GM12891 (cell line): ENCODE results near the gene PTPRN2.
"Not testable (repeated sequence)": the region's sequence is repeated elsewhere in the genome, so short reads cannot be mapped to it uniquely, and the experiment has no call there.

ENCODE experiments used
- DNase-seq: peaks from one replicate; pipeline ENCODE4 v3.0.0; 2011; ENCODE audit warnings: low spot score; ENCODE audit not compliant: insufficient read length
- FAIRE-seq: peaks from 2 replicates; lab custom pipeline; 2011; peaks lifted over from hg19 to GRCh38; lab: Jason Lieb, UNC
- PAX5 ChIP-seq: IDR thresholded peaks from 2 replicates; pipeline ENCODE4 v1.6.1; 2011; ENCODE audit warnings: low read length, moderate library complexity, mild to moderate bottlenecking; ENCODE audit not compliant: insufficient read depth, severe bottlenecking
- POLR2A ChIP-seq: IDR thresholded peaks from 2 replicates; pipeline ENCODE4 v1.6.1; 2011; ENCODE audit warnings: low read depth, low read length, control low read depth
- POLR2AphosphoS5 ChIP-seq: IDR thresholded peaks from 2 replicates; pipeline ENCODE4 v1.6.1; 2011; ENCODE audit warnings: low read depth, low read length, control low read depth
- POU2F2 ChIP-seq: IDR thresholded peaks from 2 replicates; pipeline ENCODE4 v1.6.1; 2011; ENCODE audit warnings: low read depth, mild to moderate bottlenecking, control low read depth, low read length, moderate library complexity
- SPI1 ChIP-seq: IDR thresholded peaks from 2 replicates; pipeline ENCODE4 v1.6.1; 2011; ENCODE audit warnings: low read depth, low read length, control low read depth
- TAF1 ChIP-seq: IDR thresholded peaks from 2 replicates; pipeline ENCODE4 v1.6.1; 2011; ENCODE audit warnings: low read depth, low read length, control low read depth

The PTPRN2 gene

DNA sequence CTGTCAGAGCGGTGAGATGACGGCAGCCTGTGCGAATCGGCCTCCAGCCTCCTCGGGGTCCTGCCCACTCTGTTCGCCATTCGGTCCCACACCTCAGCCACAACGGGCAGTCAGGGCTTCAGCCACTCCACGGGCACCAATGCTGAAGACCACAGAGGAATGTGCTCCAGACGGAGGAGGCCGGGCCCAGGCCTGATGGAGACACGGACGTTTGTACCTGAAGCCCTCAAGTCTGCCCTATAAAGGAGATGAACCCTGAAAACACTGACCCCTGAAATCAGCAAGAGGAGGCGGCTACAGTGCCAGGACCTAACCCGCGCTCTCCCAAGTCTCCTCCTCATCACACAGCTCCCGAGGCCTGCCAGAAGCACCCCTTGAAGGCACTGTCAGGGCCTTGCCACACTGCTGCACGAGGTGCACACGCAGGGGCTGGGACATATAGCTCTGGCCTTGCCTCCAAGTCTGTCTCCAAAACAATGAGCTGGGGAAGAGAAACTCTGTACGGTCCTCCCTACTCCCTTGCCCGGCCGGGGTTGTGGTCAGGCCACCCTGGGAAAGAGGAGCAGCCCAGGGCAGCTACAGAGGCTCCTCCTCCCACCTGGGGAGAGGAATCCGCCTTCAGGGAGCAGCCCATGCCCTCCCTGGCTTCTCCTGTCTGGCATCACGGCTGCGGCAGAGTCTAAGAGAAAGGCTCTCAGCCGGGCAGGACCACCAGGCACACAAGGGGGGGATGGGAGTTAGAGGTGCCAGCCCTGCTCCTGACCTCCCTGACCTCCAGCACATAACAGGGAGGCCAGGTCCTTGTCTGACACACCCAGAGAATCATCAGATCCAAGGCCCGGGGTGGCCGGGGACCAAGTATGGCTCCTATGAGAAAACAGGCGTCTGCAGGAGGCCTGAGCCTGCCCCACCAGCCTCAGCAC lies 310.1 kb downstream of the PTPRN2 start:
- TF ChIP-seq POU2F2 (no peak), POLR2AphosphoS5 (no peak), PAX5 (no peak), SPI1 (no peak), POLR2A (no peak), TAF1 (no peak)
- FAIRE-seq (no peak), DNase-seq (no peak)

DNA sequence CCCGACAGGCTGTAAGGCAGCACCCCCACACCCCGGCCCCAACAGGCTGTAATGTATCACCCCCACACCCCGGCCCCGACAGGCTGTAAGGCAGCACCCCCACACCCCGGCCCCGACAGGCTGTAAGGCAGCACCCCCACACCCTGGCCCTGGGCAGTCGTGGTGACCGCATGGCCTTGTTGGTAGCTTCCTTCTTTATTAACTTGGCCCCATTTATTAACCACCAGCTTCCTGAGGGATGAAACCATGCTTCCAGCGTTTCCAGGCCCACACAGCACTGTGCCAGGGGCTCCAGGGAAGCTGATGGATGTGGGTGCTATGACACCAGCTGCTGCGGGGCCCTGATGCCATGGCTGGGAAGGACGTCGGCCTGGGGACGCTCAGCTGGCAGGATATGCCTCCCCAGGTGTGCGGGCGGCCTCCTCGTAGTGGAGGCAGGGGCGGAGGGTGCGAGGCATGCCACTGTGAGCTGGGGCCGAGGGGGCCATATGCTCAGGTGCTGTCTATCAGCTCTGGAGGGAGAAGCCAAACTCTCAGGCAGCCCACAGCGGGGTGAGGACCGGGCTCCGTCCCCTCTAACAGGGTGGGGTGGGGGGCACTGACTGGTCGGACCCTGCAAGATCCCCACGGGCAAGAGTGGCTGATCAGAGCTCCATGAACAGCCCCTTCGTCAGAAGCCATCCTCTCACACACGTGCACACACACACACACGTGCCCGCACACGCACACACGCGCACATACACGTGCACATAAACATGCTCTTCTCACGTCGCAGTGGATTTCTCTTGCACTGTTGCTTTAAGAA lies 311.0 kb downstream of the PTPRN2 start:
- FAIRE-seq (no peak), DNase-seq (no peak)
- TF ChIP-seq PAX5 (no peak), TAF1 (no peak), SPI1 (no peak), POU2F2 (no peak), POLR2AphosphoS5 (no peak)

DNA sequence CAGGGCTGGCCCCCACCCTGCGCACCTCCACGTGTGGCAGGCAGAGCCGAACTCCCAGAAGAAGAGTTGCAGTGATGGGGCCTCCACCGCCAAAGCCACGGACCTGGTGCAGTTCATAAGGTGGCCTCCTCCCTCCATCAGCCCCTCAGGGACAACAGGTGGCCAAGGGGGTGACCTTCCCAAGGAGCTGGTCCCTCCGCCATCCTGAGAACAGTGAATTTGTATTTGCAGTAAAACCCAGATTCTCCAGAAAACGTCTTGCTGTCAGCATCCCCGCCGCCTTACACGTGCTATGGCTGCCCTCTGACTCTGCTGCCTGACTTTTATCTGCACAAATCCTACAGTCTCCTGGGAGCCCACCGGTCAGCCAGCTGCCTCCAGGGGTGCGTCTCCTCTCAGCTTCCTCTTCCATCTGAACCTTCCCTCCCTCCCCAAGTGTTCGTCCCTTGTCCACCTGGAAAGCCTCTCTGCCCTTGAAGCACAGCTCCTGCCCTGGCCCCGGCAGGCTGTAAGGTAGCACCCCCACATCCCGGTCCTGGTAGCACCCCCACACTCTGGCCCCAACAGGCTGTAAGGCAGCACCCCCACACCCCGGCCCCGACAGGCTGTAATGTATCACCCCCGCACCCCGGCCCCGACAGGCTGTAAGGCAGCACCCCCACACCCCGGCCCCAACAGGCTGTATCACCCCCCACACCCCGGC lies 311.8 kb downstream of the PTPRN2 start:
- DNase-seq = no peak
- no peak for TF ChIP-seq POLR2AphosphoS5
- TF ChIP-seq SPI1 = no peak
- no peak for TF ChIP-seq TAF1
- no peak for TF ChIP-seq POLR2A
- no peak for TF ChIP-seq PAX5
- no peak for TF ChIP-seq POU2F2
- no peak for FAIRE-seq

DNA sequence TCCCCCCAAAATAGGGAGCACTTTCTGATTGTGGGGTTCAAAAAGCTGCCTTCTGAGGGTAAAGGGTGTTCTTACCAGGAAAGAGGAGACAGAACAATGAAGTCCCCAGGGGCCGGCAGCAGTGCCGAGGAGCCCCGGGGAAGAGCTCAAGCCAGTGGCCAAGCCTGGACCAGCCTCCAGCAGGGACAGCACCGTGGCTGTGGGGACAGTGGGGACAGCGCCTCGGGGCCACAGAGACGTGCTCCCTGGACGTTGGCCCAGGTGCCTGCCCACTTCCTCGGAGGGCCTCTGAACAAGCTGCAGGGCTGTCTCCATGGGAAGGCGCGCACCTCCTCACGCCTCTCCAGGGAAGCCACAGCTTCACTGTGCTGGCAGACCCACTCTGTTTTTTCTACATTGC lies 312.6 kb downstream of the PTPRN2 start:
- FAIRE-seq = no peak
- no peak for DNase-seq
- TF ChIP-seq TAF1 = no peak
- no peak for TF ChIP-seq POLR2AphosphoS5
- no peak for TF ChIP-seq POLR2A
- no peak for TF ChIP-seq SPI1
- no peak for TF ChIP-seq POU2F2
- no peak for TF ChIP-seq PAX5

DNA sequence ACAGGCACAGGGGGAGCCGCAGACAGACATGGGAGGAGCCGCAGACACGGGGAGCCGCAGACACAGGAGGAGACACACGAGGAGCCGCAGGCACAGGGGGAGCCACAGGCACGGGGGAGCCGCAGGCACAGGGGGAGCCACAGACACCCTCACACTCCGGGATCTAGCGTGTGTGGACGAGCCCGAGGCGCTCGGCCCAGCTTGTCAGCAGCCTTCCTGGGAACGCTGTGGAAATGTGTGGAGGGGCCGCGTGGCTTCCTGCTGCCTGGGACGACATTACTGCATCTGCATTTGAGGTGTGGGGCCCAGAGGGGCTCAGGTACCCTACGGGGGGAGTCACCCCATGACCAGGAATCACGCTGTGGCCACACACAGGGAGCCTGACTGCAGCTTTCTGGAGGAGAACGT lies 313.2 kb downstream of the PTPRN2 start:
- TF ChIP-seq PAX5 (no peak), TAF1 (no peak)
- no peak for FAIRE-seq
- DNase-seq = no peak

DNA sequence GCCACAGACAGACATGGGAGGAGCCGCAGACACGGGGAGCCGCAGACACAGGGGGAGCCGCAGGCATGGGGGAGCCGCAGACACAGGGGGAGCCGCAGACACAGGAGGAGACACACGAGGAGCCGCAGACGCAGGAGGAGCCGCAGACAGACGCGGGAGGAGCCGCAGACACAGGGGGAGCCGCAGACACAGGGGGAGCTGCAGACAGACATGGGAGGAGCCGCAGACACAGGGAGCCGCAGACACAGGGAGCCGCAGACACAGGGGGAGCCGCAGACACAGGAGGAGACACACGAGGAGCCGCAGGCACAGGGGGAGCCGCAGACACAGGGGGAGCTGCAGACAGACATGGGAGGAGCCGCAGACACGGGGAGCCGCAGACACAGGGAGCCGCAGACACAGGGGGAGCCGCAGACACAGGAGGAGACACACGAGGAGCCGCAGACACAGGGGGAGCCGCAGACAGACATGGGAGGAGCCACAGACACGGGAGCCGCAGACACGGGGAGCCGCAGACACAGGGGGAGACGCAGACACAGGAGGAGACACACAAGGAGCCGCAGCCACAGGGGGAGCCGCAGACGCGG lies 313.8 kb downstream of the PTPRN2 start:
- not testable (repeated sequence) for FAIRE-seq, DNase-seq

DNA sequence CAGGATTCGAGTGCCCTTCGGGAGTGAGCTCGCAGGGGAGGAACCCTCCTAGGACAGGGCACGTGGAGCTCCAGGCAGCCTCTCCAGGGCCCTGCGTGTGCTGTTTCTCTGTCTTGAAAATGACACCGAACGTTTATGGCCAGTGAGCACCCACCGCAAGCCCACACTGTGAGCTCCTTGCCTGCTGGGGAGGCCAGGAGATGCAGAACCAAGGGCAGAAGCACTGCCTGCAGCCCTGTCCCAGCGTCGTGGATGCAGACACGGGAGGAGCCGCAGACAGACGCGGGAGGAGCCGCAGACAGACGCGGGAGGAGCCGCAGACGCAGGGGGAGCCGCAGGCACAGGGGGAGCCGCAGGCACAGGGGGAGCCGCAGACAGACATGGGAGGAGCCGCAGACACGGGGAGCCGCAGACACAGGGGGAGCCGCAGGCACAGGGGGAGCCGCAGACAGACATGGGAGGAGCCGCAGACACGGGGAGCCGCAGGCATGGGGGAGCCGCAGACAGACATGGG lies 314.4 kb downstream of the PTPRN2 start:
- TF ChIP-seq PAX5 = no peak
- TF ChIP-seq POLR2A = no peak
- TF ChIP-seq POU2F2 = no peak
- no peak for TF ChIP-seq SPI1
- TF ChIP-seq POLR2AphosphoS5 = no peak
- TF ChIP-seq TAF1 = no peak
- DNase-seq (no peak), FAIRE-seq (no peak)

DNA sequence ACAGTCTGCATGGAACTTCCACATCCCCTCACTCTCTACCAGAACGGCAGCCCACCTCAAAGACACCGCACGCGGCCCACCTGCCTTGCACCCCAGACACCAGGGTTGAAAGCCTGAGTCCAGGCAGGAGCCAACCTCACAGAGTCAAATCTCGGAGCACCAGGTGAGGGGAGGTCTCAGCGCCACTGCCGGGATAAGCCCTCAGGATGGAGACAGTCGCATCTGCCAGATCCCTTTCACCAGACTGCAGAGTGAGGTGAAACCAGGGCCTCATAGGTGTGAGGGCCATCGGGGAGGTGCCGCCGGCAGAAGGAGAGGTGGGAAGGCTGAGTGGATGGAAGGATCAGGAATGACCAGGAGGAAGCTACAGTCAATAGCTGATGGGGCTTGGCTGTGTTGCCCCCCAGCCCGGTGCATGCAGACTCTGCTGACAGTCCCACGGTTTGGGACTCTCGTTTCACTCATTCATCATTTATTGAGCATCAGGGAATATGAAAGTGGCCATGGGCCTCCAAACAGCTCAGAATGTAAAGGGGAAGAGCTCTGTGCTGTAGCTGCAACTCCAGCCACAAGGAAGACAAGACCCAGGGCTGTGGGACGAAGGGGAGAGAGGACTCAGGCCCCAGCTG lies 315.0 kb downstream of the PTPRN2 start:
- TF ChIP-seq POLR2A (no peak), PAX5 (no peak), SPI1 (no peak), POLR2AphosphoS5 (no peak), TAF1 (no peak), POU2F2 (no peak)
- FAIRE-seq (no peak), DNase-seq (no peak)

DNA sequence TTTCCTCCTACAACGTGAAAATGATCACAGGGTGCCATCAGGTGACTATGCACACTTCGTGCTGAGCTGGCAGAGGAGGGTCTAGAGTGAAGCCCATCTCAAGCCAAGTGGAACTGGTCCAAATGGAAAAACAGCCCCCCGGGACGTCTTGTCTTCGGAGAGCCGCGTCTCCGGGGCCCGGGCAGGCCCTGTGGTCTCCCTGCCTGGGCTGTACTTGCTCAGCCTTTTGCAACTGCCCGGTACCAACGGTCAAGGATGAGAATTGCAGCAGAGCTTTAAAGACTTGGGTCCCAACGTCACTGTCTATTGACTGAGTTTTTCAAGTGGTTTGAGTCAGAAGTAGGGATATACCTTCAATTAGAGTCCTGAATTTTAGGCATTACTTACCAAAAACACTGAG lies 315.5 kb downstream of the PTPRN2 start:
- TF ChIP-seq TAF1 = no peak
- no peak for TF ChIP-seq POLR2AphosphoS5
- TF ChIP-seq PAX5 = no peak
- no peak for TF ChIP-seq POLR2A
- TF ChIP-seq POU2F2 = no peak
- TF ChIP-seq SPI1 = no peak
- no peak for DNase-seq
- no peak for FAIRE-seq
